ENCODE measurements around the gene VKORC1L1. TPM values are rescaled to one million over a fixed set of nuclear protein-coding genes. Genes with fewer than 3 reads are reported as not detected.
"Not testable (repeated sequence)": the region's sequence is repeated elsewhere in the genome, so short reads cannot be mapped to it uniquely, and the experiment has no call there.

Gene VKORC1L1
- total RNA-seq (2021) (30.5 and 36.8 TPM in 2 replicates), Bru-seq, nascent RNA (percentile 84 among the genes with signal in this experiment), BruChase-seq, experiment 1, labeled RNA remaining after a 2-hour chase (percentile 88 among the genes with signal in this experiment), BruChase-seq, experiment 2, labeled RNA remaining after a 6-hour chase (percentile 93 among the genes with signal in this experiment)
- long read RNA-seq, full-length matches to known transcripts, result 54 of 63 reads
- long read RNA-seq, partial matches to known transcripts, result 1 of 63 reads
- long read RNA-seq, other reads (novel, unspliced or antisense), result 8 of 63 reads

DNA sequence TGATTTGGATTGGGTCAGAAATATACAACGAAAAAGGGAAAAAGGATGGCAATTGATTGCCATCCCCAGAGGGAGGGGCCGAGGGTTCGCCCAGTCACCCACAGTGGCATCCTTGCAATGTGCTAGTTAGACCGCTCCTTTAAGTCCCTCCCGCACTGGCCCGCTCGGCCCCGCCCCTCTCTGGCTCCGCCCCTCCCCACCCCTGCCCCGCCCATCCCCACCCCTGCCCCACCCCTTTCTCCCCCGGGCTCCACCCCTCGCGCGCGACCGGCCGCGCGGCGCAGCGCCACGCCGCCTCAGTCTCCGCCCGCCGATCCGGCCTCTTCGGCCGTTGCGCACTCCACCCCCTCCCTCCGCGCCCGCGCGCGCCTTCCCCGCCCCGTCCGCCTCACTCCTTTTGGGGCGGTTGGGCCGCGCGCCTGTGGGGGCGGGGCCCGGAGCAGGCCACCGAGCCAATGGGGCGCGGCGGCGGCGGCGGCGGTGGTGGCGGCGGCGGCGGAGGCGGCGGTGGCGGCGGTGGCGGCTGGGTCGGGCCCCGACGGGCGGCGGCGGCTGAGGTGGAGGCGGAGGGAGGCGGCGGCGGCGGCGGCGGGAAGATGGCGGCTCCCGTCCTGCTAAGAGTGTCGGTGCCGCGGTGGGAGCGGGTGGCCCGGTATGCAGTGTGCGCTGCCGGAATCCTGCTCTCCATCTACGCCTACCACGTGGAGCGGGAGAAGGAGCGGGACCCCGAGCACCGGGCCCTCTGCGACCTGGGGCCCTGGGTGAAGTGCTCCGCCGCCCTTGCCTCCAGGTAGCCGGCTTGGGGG is at the start of gene VKORC1L1:
Gene VKORC1L1, plus strand, starts transcription at position 299 of the 806 bp plus-strand sequence. Its CDS starts 298 bp downstream, at position 597.
- no peaks in the 10 kb centered on the region for H3K4me1 ChIP-seq (ENCODE audit: insufficient read depth, low read length, poor library complexity, severe bottlenecking)
- CTCF ChIA-PET, result no interaction called here
- H3K27ac ChIP-seq (ENCODE audit: low read depth, low read length, poor library complexity, severe bottlenecking), result peak within 1 kb of the TSS; percentile 77
- TF ChIP-seq, protein P1, sequence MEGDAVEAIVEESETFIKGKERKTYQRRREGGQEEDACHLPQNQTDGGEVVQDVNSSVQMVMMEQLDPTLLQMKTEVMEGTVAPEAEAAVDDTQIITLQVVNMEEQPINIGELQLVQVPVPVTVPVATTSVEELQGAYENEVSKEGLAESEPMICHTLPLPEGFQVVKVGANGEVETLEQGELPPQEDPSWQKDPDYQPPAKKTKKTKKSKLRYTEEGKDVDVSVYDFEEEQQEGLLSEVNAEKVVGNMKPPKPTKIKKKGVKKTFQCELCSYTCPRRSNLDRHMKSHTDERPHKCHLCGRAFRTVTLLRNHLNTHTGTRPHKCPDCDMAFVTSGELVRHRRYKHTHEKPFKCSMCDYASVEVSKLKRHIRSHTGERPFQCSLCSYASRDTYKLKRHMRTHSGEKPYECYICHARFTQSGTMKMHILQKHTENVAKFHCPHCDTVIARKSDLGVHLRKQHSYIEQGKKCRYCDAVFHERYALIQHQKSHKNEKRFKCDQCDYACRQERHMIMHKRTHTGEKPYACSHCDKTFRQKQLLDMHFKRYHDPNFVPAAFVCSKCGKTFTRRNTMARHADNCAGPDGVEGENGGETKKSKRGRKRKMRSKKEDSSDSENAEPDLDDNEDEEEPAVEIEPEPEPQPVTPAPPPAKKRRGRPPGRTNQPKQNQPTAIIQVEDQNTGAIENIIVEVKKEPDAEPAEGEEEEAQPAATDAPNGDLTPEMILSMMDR (conservative IDR thresholded peaks at IDR 0.05; ENCODE audit: low read depth, low read length), result no peak
- TF ChIP-seq EZH2 (IDR thresholded peaks at IDR 0.05; ENCODE audit: borderline replicate concordance, low read depth, low read length, poor library complexity, severe bottlenecking), result no peak
- peak within 1 kb of the TSS; percentile 71 for H3K4me3 ChIP-seq (ENCODE audit: low read depth, low read length, poor library complexity, severe bottlenecking)
- intact Hi-C loops (cut with micrococcal nuclease; ENCODE audit: unreplicated experiment), result no loop called here
- H3K36me3 ChIP-seq (ENCODE audit: insufficient read depth, low read length, poor library complexity, severe bottlenecking), result no peaks in the 10 kb centered on the region
- DNase-seq (ENCODE audit: low spot score), result peak; percentile 96
- POLR2A ChIA-PET (ENCODE audit: low non-redundant PET), result no interaction called here
- H3K27me3 ChIP-seq (replicated peaks; ENCODE audit: insufficient read depth, low read depth, low read length, poor library complexity), result no peaks in the 10 kb centered on the region
- no peaks in the 10 kb centered on the region for H3K9me3 ChIP-seq (ENCODE audit: low read depth, low read length, poor library complexity, severe bottlenecking)
- no TSS peak for BruUV-seq (replicated peaks)

DNA sequence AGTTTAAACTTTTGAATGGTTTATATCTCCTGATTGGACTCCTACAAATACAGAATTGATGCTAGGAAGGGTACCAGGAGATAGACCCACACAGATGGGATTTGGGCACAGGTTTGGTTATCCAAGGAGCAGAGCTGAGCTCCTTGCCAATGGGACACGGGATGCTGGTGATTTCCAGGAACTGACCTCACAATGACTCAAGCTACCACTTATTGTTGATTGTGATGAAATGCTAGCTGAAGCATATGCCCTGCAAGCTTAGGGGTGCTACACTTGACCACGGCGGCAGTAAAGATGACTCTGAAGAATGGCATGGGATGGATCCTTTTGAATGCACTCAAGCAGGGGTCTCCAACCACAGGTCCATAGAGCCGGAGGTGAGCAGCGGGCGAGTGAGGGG is 45.5 kb upstream of the VKORC1L1 start:
- POLR2A ChIA-PET (ENCODE audit: low non-redundant PET), result no interaction called here
- intact Hi-C loops (cut with micrococcal nuclease; ENCODE audit: unreplicated experiment), result no loop called here
- no peaks in the 10 kb centered on the region for H3K36me3 ChIP-seq (ENCODE audit: insufficient read depth, low read length, poor library complexity, severe bottlenecking)
- H3K4me1 ChIP-seq (ENCODE audit: insufficient read depth, low read length, poor library complexity, severe bottlenecking), result no peaks in the 10 kb centered on the region
- no peaks in the 10 kb centered on the region for H3K9me3 ChIP-seq (ENCODE audit: low read depth, low read length, poor library complexity, severe bottlenecking)
- H3K4me3 ChIP-seq (ENCODE audit: low read depth, low read length, poor library complexity, severe bottlenecking), result no peak overlapping the region
- no TSS peak for BruUV-seq (replicated peaks)
- TF ChIP-seq, protein P1 (conservative IDR thresholded peaks at IDR 0.05; ENCODE audit: low read depth, low read length), result no peak
- TF ChIP-seq EZH2 (IDR thresholded peaks at IDR 0.05; ENCODE audit: borderline replicate concordance, low read depth, low read length, poor library complexity, severe bottlenecking), result no peak
- CTCF ChIA-PET, result no interaction called here
- no peak for DNase-seq (ENCODE audit: low spot score)
- H3K27me3 ChIP-seq (replicated peaks; ENCODE audit: insufficient read depth, low read depth, low read length, poor library complexity), result no peaks in the 10 kb centered on the region
- no peak overlapping the region for H3K27ac ChIP-seq (ENCODE audit: low read depth, low read length, poor library complexity, severe bottlenecking)

DNA sequence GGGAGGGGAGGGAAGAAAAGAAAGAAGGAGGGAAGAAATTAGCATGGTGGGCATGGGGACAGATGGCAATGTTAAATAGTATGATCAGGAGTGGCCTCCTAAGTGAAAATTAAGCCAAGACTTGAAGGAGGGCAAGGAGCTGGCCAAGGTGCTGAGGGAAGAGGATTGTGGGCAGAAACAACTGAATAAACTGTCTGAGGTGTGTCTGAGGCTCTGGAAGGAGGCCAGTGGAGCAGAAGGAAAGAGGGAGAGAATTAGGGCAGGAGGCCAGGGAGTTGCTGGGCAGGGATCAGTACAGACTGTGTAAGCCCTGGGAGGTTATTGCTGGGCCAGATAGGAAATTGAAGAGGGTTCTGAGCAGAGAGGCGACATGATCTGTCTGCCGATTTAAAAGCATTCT is 40.6 kb upstream of the VKORC1L1 start:
- H3K4me3 ChIP-seq (ENCODE audit: low read depth, low read length, poor library complexity, severe bottlenecking), result no peak overlapping the region
- H3K27ac ChIP-seq (ENCODE audit: low read depth, low read length, poor library complexity, severe bottlenecking), result no peak overlapping the region
- TF ChIP-seq EZH2 (IDR thresholded peaks at IDR 0.05; ENCODE audit: borderline replicate concordance, low read depth, low read length, poor library complexity, severe bottlenecking), result no peak
- TF ChIP-seq, protein P1 (conservative IDR thresholded peaks at IDR 0.05; ENCODE audit: low read depth, low read length), result no peak
- no peaks in the 10 kb centered on the region for H3K9me3 ChIP-seq (ENCODE audit: low read depth, low read length, poor library complexity, severe bottlenecking)
- POLR2A ChIA-PET (ENCODE audit: low non-redundant PET), result no interaction called here
- no peaks in the 10 kb centered on the region for H3K36me3 ChIP-seq (ENCODE audit: insufficient read depth, low read length, poor library complexity, severe bottlenecking)
- CTCF ChIA-PET, result no interaction called here
- intact Hi-C loops (cut with micrococcal nuclease; ENCODE audit: unreplicated experiment), result no loop called here
- no TSS peak for BruUV-seq (replicated peaks)
- DNase-seq (ENCODE audit: low spot score), result peak; percentile 27
- H3K27me3 ChIP-seq (replicated peaks; ENCODE audit: insufficient read depth, low read depth, low read length, poor library complexity), result no peaks in the 10 kb centered on the region
- H3K4me1 ChIP-seq (ENCODE audit: insufficient read depth, low read length, poor library complexity, severe bottlenecking), result no peaks in the 10 kb centered on the region

DNA sequence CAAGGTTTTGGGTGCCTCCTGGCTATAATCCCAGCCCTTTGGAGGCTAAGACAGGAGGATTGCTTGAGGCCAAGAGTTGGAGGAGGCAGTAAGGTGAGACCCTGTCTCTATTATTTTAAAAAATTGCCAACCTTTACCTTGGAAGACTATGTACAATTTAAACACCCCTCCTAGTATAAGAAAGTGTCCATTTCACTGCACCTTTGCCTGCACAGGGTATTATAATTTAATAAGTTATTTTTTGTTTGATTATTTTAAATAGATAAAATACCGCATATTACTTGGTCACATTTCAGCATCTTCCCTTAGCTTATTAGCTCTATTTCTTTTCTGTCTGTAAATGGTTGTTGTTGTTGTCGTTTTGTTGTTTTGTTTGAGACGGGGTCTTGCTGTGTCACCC is 36.2 kb upstream of the VKORC1L1 start:
- intact Hi-C loops (cut with micrococcal nuclease; ENCODE audit: unreplicated experiment); H3K27ac ChIP-seq (ENCODE audit: low read depth, low read length, poor library complexity, severe bottlenecking); H3K4me1 ChIP-seq (ENCODE audit: insufficient read depth, low read length, poor library complexity, severe bottlenecking); CTCF ChIA-PET; BruUV-seq (replicated peaks); H3K36me3 ChIP-seq (ENCODE audit: insufficient read depth, low read length, poor library complexity, severe bottlenecking); H3K9me3 ChIP-seq (ENCODE audit: low read depth, low read length, poor library complexity, severe bottlenecking); DNase-seq (ENCODE audit: low spot score); H3K27me3 ChIP-seq (replicated peaks; ENCODE audit: insufficient read depth, low read depth, low read length, poor library complexity); H3K4me3 ChIP-seq (ENCODE audit: low read depth, low read length, poor library complexity, severe bottlenecking); POLR2A ChIA-PET (ENCODE audit: low non-redundant PET): not testable (repeated sequence)

DNA sequence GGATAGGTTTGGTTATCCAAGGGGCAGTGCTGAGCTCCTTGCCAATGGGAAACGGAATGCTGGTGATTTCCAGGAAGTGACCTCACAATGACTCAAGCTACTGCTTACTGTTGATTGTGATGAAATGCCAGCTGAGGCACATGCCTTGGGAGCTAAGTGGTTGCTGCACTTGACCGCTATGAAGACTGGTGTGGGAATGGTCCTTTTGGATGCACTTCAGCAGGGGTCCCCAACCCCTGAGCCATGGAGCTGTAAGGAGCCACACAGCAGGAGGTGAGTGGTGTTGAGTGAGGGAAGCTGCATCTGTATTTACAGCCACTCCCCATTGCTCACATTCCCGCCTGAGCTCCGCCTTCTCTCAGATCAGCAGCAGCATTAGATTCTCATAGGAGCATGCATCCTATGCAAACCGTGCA is 35.3 kb upstream of the VKORC1L1 start:
- CTCF ChIA-PET, result not testable (repeated sequence)

More for the DNA sequence above, 35.3 kb upstream of the VKORC1L1 start:
- POLR2A ChIA-PET (ENCODE audit: low non-redundant PET); H3K27ac ChIP-seq (ENCODE audit: low read depth, low read length, poor library complexity, severe bottlenecking); BruUV-seq (replicated peaks); H3K4me3 ChIP-seq (ENCODE audit: low read depth, low read length, poor library complexity, severe bottlenecking); H3K27me3 ChIP-seq (replicated peaks; ENCODE audit: insufficient read depth, low read depth, low read length, poor library complexity); H3K9me3 ChIP-seq (ENCODE audit: low read depth, low read length, poor library complexity, severe bottlenecking); intact Hi-C loops (cut with micrococcal nuclease; ENCODE audit: unreplicated experiment); H3K4me1 ChIP-seq (ENCODE audit: insufficient read depth, low read length, poor library complexity, severe bottlenecking); H3K36me3 ChIP-seq (ENCODE audit: insufficient read depth, low read length, poor library complexity, severe bottlenecking): not testable (repeated sequence)
- DNase-seq (ENCODE audit: low spot score), result peak; percentile 16
